RWPE2 (cell line): Measurements from ENCODE around the gene UTS2R.
A peak's percentile ranks its signal among the peaks of the same experiment; 100 is the strongest.

ENCODE experiments used
- ATAC-seq: fragments of 200-7000 bp; cut with Tn5 transposase; 3 replicates; pipeline ENCODE4 v1.9.1; 2021; ENCODE audit warnings: low read depth
- DNase-seq: peaks from one replicate; pipeline ENCODE4 v3.0.0-alpha.2; 2020; ENCODE audit warnings: low spot score
- H3K27ac ChIP-seq: fragments of 450-650 bp; 2 replicates; pipeline ENCODE4 v1.5.1; 2017; ENCODE audit warnings: mild to moderate bottlenecking; ENCODE audit not compliant: poor library complexity, severe bottlenecking
- H3K27me3 ChIP-seq: fragments of 250-450 bp; sonication (Bioruptor Pico); 2 replicates; pipeline ENCODE4 v1.5.1; 2021; ENCODE audit warnings: mild to moderate bottlenecking, moderate library complexity; ENCODE audit not compliant: insufficient read depth, poor library complexity, severe bottlenecking
- H3K36me3 ChIP-seq: fragments of 250-450 bp; sonication (Bioruptor Pico); 2 replicates; pipeline ENCODE4 v1.5.1; 2020; ENCODE audit warnings: low read depth, mild to moderate bottlenecking, moderate library complexity
- H3K4me1 ChIP-seq: fragments of 250-450 bp; sonication (Bioruptor Pico); 2 replicates; pipeline ENCODE4 v1.5.1; 2021; ENCODE audit warnings: mild to moderate bottlenecking, moderate library complexity; ENCODE audit not compliant: insufficient read depth, poor library complexity, severe bottlenecking
- H3K4me3 ChIP-seq: fragments of 250-450 bp; sonication (Bioruptor Pico); 2 replicates; pipeline ENCODE4 v1.5.1; 2021; ENCODE audit warnings: mild to moderate bottlenecking, moderate library complexity; ENCODE audit not compliant: severe bottlenecking
- H3K9me3 ChIP-seq: fragments of 250-450 bp; sonication (Bioruptor Pico); 2 replicates; pipeline ENCODE4 v1.5.1; 2021; ENCODE audit warnings: mild to moderate bottlenecking, moderate library complexity; ENCODE audit not compliant: severe bottlenecking
- CTCF ChIP-seq: fragments of 450-650 bp; IDR thresholded peaks from one replicate; pipeline ENCODE4 v1.5.1; 2017; ENCODE audit warnings: mild to moderate bottlenecking, moderate library complexity; ENCODE audit not compliant: poor library complexity, severe bottlenecking

The UTS2R gene

GRCh38 chr17:82324566-82325285 lies 46.8 kb upstream of the UTS2R start:
- H3K27me3 ChIP-seq: no peaks in the 10 kb centered on the region
- ATAC-seq: peak; percentile 16; the same call in 2 of the 3 replicates
- DNase-seq: no peak
- no peak for TF ChIP-seq CTCF
- H3K4me1 ChIP-seq: peaks cover 9% of the 10 kb centered on the region
- no peaks in the 10 kb centered on the region for H3K9me3 ChIP-seq
- H3K27ac ChIP-seq: no peak overlapping the region
- H3K4me3 ChIP-seq: no peak overlapping the region
- no peaks in the 10 kb centered on the region for H3K36me3 ChIP-seq

- no peaks in the 10 kb centered on the region for H3K27me3 ChIP-seq
- H3K36me3 ChIP-seq: no peaks in the 10 kb centered on the region
- no peak for TF ChIP-seq CTCF
- ATAC-seq (no peak), DNase-seq (no peak)
- no peak overlapping the region for H3K4me3 ChIP-seq
- H3K27ac ChIP-seq: no peak overlapping the region
- no peaks in the 10 kb centered on the region for H3K9me3 ChIP-seq
- H3K4me1 ChIP-seq: peaks cover 16% of the 10 kb centered on the region
These were observed 46.0 kb upstream of the UTS2R start for GRCh38 chr17:82325286-82326180.

DNA sequence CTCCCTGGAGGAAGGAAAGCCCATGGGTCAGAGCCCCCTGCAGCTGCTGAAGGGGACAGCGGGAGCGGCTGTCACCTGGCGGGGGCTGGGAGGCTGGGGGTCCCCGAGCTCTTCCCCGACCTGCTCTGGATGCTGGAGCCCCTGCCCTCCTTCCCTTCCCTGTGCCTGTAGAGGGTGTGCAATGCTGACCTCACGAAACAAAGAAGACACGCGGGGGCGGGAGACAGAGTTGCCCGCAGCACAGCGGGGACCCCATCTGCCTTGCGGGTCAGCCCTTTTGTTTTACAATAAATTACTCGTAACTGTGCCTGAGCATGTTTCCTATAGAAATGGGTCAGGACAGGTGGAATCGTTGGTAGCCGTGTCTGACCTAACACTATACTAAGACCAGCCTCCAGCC lies 44.3 kb upstream of the UTS2R start:
- no peak for DNase-seq
- Histone ChIP-seq H3K4me1 (peaks cover 20% of the 10 kb centered on the region), H3K27ac (no peak overlapping the region), H3K36me3 (no peaks in the 10 kb centered on the region), H3K9me3 (no peaks in the 10 kb centered on the region), H3K4me3 (no peak overlapping the region), H3K27me3 (no peaks in the 10 kb centered on the region)
- no peak for ATAC-seq
- TF ChIP-seq CTCF: no peak

DNA sequence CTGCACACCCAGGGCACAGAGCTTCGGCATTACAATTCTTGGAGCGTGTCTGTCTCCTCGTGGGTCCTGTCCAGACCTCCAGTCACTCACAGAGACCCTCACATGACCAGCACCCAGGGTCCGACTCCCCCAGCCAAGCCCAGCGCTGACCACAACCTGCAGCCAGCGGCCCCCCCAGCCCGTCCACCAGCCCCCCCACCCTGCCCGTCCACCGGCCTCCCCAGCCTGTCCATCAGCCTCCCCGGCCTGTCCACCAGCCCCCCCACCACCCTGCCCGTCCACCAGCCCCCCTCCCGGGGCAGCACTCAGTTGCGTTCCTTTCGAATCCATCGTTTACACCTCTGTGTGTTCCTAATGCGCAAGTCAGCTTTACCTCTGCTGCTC lies 43.8 kb upstream of the UTS2R start:
- Histone ChIP-seq H3K9me3 (no peaks in the 10 kb centered on the region), H3K27me3 (no peaks in the 10 kb centered on the region), H3K4me3 (no peak overlapping the region), H3K36me3 (no peaks in the 10 kb centered on the region), H3K27ac (no peak overlapping the region), H3K4me1 (peaks cover 24% of the 10 kb centered on the region)
- no peak for TF ChIP-seq CTCF
- ATAC-seq (no peak), DNase-seq (peak; percentile 61)
